K562 (cell line): ENCODE results near the gene HBP1. TPM values are rescaled to one million over a fixed set of nuclear protein-coding genes. Genes with fewer than 3 reads are reported as not detected.

Source experiments
- ATF1 ChIP-seq, 2 experiments: fragments of 450-650 bp in 1 of 2; IDR thresholded peaks; 2 replicates each; pipeline ENCODE4 v1.6.1; 2016; ENCODE audit warnings: missing compliant biosample characterization in 1 of 2, missing genetic modification characterization in 1 of 2
- ATF3 ChIP-seq, 2 experiments: fragments of 450-650 bp in 1 of 2; sonication (generic) in 1 of 2; formaldehyde crosslinking in 1 of 2; IDR thresholded peaks in 1 of 2; conservative IDR thresholded peaks in 1 of 2; 2 replicates each; pipeline versions ENCODE4 v1.6.1 to v1.8.1; 2016 to 2023; ENCODE audit warnings: mild to moderate bottlenecking in 2 of 2, moderate library complexity in 2 of 2, inconsistent platforms in 1 of 2, missing genetic modification reagents in 1 of 2
- CTCF ChIP-seq, 3 experiments: IDR thresholded peaks in 2 of 3; conservative IDR thresholded peaks in 1 of 3; 2 replicates each; pipeline ENCODE4 v1.5.1; 2011 to 2012; ENCODE audit warnings: low read length in 3 of 3, mild to moderate bottlenecking in 3 of 3, control low read depth in 2 of 3, improper control_type of control experiment in 1 of 3, inconsistent platforms in 1 of 3, low read depth in 1 of 3, mixed read lengths in 1 of 3, moderate library complexity in 1 of 3; ENCODE audit not compliant: insufficient read depth in 2 of 3
- HDAC2 ChIP-seq: fragments of 450-650 bp; IDR thresholded peaks from 2 replicates; pipeline ENCODE4 v1.6.1; 2016; ENCODE audit warnings: mild to moderate bottlenecking
- HDAC3 ChIP-seq: fragments of 450-650 bp; IDR thresholded peaks from 2 replicates; pipeline ENCODE4 v1.6.1; 2018; ENCODE audit warnings: borderline replicate concordance, mild to moderate bottlenecking, moderate library complexity; ENCODE audit not compliant: partially characterized antibody
- JUND ChIP-seq, 2 experiments: IDR thresholded peaks; 2 replicates in 1 of 2; 3 replicates in 1 of 2; pipeline ENCODE4 v1.6.1; 2011; ENCODE audit warnings: borderline replicate concordance in 2 of 2, low read depth in 2 of 2, low read length in 2 of 2, improper control_type of control experiment in 1 of 2, missing biosample characterization in 1 of 2, missing genetic modification characterization in 1 of 2, missing genetic modification reagents in 1 of 2
- MBD1 ChIP-seq: fragments of 250-450 bp; sonication (Bioruptor Pico); IDR thresholded peaks from 2 replicates; pipeline ENCODE4 v1.8.0; 2022; ENCODE audit warnings: inconsistent platforms
- NONO ChIP-seq, 2 experiments: fragments of 200-400 bp in 1 of 2; fragments of 450-650 bp in 1 of 2; formaldehyde crosslinking in 1 of 2; IDR thresholded peaks; 2 replicates each; pipeline ENCODE4 v1.6.1; 2017; ENCODE audit warnings: low read depth in 2 of 2, mild to moderate bottlenecking in 2 of 2, moderate library complexity in 2 of 2, low read length in 1 of 2
- POLR2A ChIP-seq: fragments of 450-650 bp; conservative IDR thresholded peaks from 2 replicates; pipeline ENCODE4 v1.6.1; 2016
- PRDM10 ChIP-seq: fragments of 450-650 bp; IDR thresholded peaks from 2 replicates; pipeline ENCODE4 v1.6.1; 2018; ENCODE audit not compliant: partially characterized antibody
- RAD21 ChIP-seq, 2 experiments: fragments of 250-450 bp in 1 of 2; fragments of 450-650 bp in 1 of 2; sonication (Bioruptor Pico) in 1 of 2; formaldehyde crosslinking in 1 of 2; IDR thresholded peaks in 1 of 2; conservative IDR thresholded peaks in 1 of 2; 2 replicates each; pipeline versions ENCODE4 v1.4.0 to v1.8.0; 2020 to 2022; ENCODE audit warnings: mild to moderate bottlenecking in 2 of 2, moderate library complexity in 1 of 2
- RFX5 ChIP-seq: IDR thresholded peaks from 2 replicates; pipeline ENCODE4 v1.6.1; 2011; ENCODE audit warnings: low read depth, mild to moderate bottlenecking, improper control_type of control experiment, low read length
- TCFL5 ChIP-seq: fragments of 250-450 bp; sonication (Bioruptor Pico); conservative IDR thresholded peaks from 2 replicates; pipeline ENCODE4 v1.6.1; 2021; ENCODE audit warnings: mild to moderate bottlenecking, moderate library complexity, matching md5 sums
- TFAM ChIP-seq: fragments of 250-450 bp; sonication (Bioruptor Pico); conservative IDR thresholded peaks from 2 replicates; pipeline ENCODE4 v1.5.0; 2021; ENCODE audit warnings: mild to moderate bottlenecking, moderate library complexity
- ZNF449 ChIP-seq: fragments of 250-450 bp; sonication (Bioruptor Pico); IDR thresholded peaks from 2 replicates; pipeline ENCODE4 v1.8.0; 2022; ENCODE audit warnings: moderate library complexity, mild to moderate bottlenecking, inconsistent platforms
- ZSCAN29 ChIP-seq: fragments of 450-650 bp; IDR thresholded peaks from 2 replicates; pipeline ENCODE4 v1.6.1; 2017
- polyA plus RNA-seq, 8 experiments: library from polyadenylated mRNA; depleted of rRNA in 4 of 8; stranded (reverse) in 5 of 8; unstranded in 3 of 8; fragments of >200 nt; fragmentation: Nextera tagmentation in 2 of 8; fragmentation: Illumina TruSeq in 1 of 8; extraction: Ambion mirVana in 2 of 8; extraction: Trizol in 1 of 8; gene quantifications; 2 replicates each; pipeline versions ENCODE4 v1.2.1 to v1.2.3, GENCODE V29; 2011 to 2014; ENCODE audit warnings: inconsistent platforms in 1 of 8, missing spikeins in 1 of 8
- total RNA-seq, 7 experiments: library from RNA; depleted of rRNA in 6 of 7; stranded (reverse); fragments of >200 nt in 6 of 7; fragmentation: Illumina TruSeq in 2 of 7; extraction: Trizol in 2 of 7; gene quantifications; 2 replicates each; pipeline versions ENCODE4 v1.2.1 to v1.2.3, GENCODE V29; 2011 to 2021; ENCODE audit warnings: low replicate concordance in 1 of 7

HBP1 gene
- total and polyA plus RNA-seq, 9 of the 15 experiments (the other 6 are each of a cell fraction or from before 2014, with no cell fraction given): 18.7 to 59.9 (median 27.0) TPM

- TF ChIP-seq RAD21 (CRISPR knock-in tag; conservative IDR thresholded peaks at IDR 0.05 in 1 of 2, IDR thresholded peaks at IDR 0.05 in 1 of 2): peak; percentile 73 to 80
- TF ChIP-seq TCFL5: no peak
- TF ChIP-seq CTCF (IDR thresholded peaks at IDR 0.05 in 2 of 3, conservative IDR thresholded peaks at IDR 0.05 in 1 of 3; ENCODE audit: insufficient read depth in 2 of 3, low read depth in 1 of 3, low read length in 3 of 3): peak; percentile 77 to 84 (median 80)
- TF ChIP-seq ATF3 (IDR thresholded peaks at IDR 0.05): no peak
- TF ChIP-seq ATF3 (CRISPR knock-in tag; conservative IDR thresholded peaks at IDR 0.05): 0 out of 2 replicates have a peak, but pooled peaks have one; percentile 46
- no peak for TF ChIP-seq TFAM (CRISPR knock-in tag)
- no peak for TF ChIP-seq ZSCAN29
- no peak for TF ChIP-seq PRDM10
- TF ChIP-seq ATF1 (CRISPR knock-in tag; IDR thresholded peaks at IDR 0.05): no peak
- no peak for TF ChIP-seq ATF1 (tag; IDR thresholded peaks at IDR 0.05)
- TF ChIP-seq HDAC2: no peak
- TF ChIP-seq JUND (IDR thresholded peaks at IDR 0.05; ENCODE audit: borderline replicate concordance, low read depth, low read length): 0 out of 2 replicates have a peak, but pooled peaks have one; percentile 10
- no peak for TF ChIP-seq JUND (tag; IDR thresholded peaks at IDR 0.05; ENCODE audit: borderline replicate concordance, low read depth, low read length)
- no peak for TF ChIP-seq MBD1 (CRISPR knock-in tag)
- TF ChIP-seq POLR2A: no peak
- TF ChIP-seq HDAC3: no peak
- no peak for TF ChIP-seq RFX5
- TF ChIP-seq ZNF449 (CRISPR knock-in tag): no peak
- no peak for TF ChIP-seq NONO (IDR thresholded peaks at IDR 0.05; ENCODE audit: low read depth in 2 of 2, low read length in 1 of 2)
These were observed 33.1 kb downstream of the HBP1 start (continued) for GRCh38 chr7:107201795-107202450.
